ENCODE data around the gene FBXL4. TPM values are rescaled to one million over a fixed set of nuclear protein-coding genes. Genes with fewer than 3 reads are reported as not detected.

Gene FBXL4
- total RNA-seq, 1 donor from 2014 or later, result 13.1 TPM

DNA sequence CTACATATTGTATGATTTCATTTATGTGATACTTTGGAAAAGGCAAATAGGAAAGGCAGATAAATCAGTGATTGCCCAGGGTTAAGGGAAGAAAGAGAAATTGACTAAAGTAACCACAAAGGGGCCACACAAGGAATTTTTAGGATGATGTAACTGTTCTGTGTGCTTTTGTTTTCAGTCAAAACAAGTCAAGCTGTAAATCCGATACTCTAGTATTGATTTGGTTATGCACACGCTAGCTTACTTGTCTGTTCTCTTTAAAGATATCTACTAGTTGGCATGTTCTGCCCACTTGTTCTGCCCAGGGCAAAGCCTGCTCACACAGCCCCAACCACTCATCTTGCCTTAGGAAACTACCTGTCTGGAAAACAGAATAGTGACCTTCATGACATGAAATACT is 6.4 kb downstream of the FBXL4 start:
- no peak overlapping the region for H3K4me3 ChIP-seq (ENCODE audit: low read depth, low read length)
- DNase-seq (ENCODE audit: low read depth), result no peak
- TF ChIP-seq, protein P1, sequence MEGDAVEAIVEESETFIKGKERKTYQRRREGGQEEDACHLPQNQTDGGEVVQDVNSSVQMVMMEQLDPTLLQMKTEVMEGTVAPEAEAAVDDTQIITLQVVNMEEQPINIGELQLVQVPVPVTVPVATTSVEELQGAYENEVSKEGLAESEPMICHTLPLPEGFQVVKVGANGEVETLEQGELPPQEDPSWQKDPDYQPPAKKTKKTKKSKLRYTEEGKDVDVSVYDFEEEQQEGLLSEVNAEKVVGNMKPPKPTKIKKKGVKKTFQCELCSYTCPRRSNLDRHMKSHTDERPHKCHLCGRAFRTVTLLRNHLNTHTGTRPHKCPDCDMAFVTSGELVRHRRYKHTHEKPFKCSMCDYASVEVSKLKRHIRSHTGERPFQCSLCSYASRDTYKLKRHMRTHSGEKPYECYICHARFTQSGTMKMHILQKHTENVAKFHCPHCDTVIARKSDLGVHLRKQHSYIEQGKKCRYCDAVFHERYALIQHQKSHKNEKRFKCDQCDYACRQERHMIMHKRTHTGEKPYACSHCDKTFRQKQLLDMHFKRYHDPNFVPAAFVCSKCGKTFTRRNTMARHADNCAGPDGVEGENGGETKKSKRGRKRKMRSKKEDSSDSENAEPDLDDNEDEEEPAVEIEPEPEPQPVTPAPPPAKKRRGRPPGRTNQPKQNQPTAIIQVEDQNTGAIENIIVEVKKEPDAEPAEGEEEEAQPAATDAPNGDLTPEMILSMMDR (conservative IDR thresholded peaks at IDR 0.05; ENCODE audit: low read depth, low read length), result no peak

DNA sequence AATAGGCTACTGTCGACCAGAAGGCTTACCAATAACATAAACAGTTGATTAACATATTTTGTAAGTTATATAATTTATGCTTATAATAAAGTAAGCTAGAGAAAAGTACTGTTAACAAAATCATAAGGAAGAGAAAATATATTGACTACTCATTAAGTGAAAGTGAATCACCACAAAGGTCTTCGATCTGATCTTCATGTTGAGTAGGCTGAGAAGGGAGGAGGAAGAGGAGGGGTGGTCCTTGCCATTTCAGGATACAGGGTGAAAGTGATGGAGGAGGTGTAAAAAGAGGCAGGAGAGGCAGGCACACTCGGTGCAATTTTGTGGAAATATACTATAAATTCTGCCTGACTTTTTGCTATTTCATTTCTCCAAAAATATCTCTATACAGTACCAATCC is 10.4 kb downstream of the FBXL4 start:
- H3K4me3 ChIP-seq (ENCODE audit: low read depth, low read length), result no peak overlapping the region
- TF ChIP-seq, protein P1 (conservative IDR thresholded peaks at IDR 0.05; ENCODE audit: low read depth, low read length), result no peak
- DNase-seq (ENCODE audit: low read depth), result no peak

DNA sequence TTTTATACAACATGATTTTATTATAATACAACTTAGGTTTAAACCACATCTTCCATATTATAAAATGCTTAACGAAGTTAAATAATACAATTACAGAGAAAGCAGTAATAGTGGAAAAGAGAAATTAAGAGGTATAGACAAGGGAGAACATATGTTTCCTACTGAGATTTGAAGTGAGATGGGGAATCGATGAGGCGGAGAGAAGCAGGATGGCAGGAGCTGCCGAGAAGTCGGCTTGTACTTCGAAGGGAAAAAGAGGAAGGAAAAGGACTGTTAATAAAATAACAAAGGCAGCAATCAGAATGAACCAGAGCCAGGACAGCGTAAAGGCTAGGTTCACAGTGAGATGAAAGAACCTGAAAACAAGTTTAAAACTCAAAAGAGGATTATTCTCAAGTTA is 15.4 kb downstream of the FBXL4 start:
- TF ChIP-seq, protein P1 (conservative IDR thresholded peaks at IDR 0.05; ENCODE audit: low read depth, low read length), result no peak
- no peak overlapping the region for H3K4me3 ChIP-seq (ENCODE audit: low read depth, low read length)
- DNase-seq (ENCODE audit: low read depth), result no peak

DNA sequence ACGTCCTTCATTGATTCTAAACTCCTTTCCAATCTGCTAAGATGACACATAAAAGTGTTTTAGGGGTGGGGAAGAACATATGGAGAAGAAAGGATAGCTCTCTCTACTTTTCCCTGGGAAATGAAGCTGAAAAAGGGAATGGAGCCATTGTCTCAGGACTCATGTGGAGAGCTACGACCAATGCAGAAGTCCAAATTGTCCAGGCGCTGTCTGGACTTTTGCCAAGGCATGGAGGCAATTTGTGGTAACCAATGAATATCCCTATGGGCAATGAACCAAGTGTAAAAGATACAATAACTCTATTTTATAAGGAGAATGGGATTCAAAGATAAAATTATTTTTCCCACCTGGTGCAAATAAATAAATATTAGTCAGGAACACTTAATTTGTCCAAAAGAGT is 16.1 kb downstream of the FBXL4 start:
- TF ChIP-seq, protein P1 (conservative IDR thresholded peaks at IDR 0.05; ENCODE audit: low read depth, low read length), result no peak
- no peak overlapping the region for H3K4me3 ChIP-seq (ENCODE audit: low read depth, low read length)
- no peak for DNase-seq (ENCODE audit: low read depth)

DNA sequence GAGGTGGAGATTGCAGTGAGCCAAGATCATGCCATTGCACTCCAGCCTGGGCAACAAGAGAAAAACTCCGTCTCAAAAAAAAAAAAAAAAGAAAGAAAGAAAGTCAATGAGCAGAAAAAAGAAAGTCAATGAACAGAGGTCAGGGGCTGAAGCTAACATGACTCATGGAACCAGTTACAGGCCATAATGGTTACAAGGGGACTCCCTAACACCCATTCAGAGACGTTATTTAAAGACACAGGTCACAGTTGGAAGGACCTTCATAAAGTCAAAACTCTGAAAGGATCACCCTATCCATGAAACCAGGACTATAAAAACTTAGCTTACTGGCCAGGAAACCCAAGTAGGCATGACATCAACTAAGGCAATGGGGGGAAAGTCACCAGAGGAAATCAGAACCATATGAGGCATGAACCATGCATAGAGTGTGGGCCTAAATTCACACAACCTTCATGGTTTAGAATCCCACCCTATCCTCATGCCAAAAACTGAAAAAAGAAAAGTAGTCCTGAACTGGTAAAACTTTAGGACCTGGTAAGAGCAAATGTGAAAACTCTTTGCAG is 18.2 kb downstream of the FBXL4 start:
- TF ChIP-seq, protein P1 (conservative IDR thresholded peaks at IDR 0.05; ENCODE audit: low read depth, low read length), result no peak
- no peak overlapping the region for H3K4me3 ChIP-seq (ENCODE audit: low read depth, low read length)
- peak; percentile 61 for DNase-seq (ENCODE audit: low read depth)

DNA sequence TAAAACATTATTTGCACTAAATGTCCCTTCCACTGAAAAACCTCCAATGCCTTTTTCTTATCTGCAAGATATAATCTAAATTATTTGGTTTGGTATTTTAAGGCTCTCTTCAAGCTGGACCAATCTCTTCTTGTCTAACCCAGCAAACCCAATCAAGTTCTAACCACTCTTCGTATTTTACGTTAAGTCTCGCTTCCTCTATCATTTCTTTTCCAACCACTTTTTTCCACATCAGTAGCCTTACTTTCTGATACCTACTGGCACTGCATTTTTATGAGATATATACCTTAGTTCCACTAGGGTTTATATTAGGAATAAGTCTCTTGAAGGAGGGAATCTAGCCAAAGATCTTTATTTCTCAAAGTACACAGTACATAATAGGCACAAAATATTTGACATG is 19.1 kb downstream of the FBXL4 start:
- TF ChIP-seq, protein P1 (conservative IDR thresholded peaks at IDR 0.05; ENCODE audit: low read depth, low read length), result no peak
- no peak for DNase-seq (ENCODE audit: low read depth)
- no peak overlapping the region for H3K4me3 ChIP-seq (ENCODE audit: low read depth, low read length)

DNA sequence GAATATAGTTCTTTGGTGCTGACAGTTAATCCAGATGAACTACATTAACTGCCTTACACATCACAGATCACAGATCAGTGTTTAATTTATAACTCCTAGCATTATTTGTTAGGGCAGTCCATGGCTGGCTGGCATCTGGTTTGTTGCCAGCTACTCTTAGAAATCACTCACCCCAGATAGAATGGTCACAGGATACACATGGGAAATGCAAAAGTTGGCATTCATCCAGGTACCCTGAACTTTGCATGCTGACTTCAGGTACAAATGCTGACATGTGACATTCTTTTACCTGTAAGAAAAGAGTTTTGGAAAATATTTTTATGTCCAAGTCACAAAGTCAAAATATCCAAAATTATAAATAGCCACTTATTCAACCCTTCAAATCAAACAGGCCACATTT is 20.2 kb downstream of the FBXL4 start:
- TF ChIP-seq, protein P1 (conservative IDR thresholded peaks at IDR 0.05; ENCODE audit: low read depth, low read length), result no peak
- DNase-seq (ENCODE audit: low read depth), result peak; percentile 89
- no peak overlapping the region for H3K4me3 ChIP-seq (ENCODE audit: low read depth, low read length)

Data from epithelial cell of proximal tubule (primary cell).